ENCODE results near the gene DPEP3. TPM values are rescaled to one million over a fixed set of nuclear protein-coding genes. Genes with fewer than 3 reads are reported as not detected.

Gene DPEP3
- total and polyA plus RNA-seq, 10 of the 15 experiments (the other 5 are each of a cell fraction or from before 2014, with no cell fraction given): not detected

DNA sequence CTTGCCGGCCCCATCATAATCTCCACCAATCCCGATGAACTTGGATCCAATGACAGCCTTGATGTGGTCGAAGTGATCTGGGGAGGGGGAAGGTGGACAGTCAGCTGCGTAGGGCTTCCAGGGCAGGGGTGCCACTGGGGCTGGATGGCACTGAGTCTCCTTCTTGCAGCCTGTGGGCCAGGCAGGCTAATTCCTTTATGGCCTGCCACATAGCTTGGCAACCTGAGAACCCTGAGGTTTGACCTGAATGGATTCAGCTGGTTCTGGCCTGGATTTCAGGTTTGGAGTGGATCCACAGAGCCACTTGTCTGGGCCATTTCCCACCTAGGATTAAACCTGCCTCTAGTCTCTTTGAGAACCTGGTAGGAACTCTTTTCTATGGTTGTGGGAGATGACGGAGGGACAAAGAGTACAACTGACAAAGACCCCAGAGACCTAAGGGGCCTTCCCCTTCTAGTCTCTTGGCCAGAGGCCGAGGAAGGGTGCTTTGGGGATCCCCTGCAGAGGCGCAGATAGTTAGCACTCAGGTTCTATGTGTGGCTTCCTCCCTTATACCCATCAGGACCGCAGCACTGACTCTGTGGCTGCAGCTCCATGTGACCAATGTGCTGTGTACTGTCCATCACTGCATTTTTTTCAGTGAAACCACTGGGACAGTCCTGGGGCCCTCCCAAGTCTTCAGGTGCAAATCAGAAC, 9.2 kb upstream of the DPEP3 start (continued):
- no peak for TF ChIP-seq CHD2 (IDR thresholded peaks at IDR 0.05; ENCODE audit: borderline replicate concordance, low read depth, low read length)
- no peak for TF ChIP-seq SUPT20H (IDR thresholded peaks at IDR 0.05; ENCODE audit: borderline replicate concordance, control insufficient read depth, low read depth, low read length)
- no peak for TF ChIP-seq RB1 (IDR thresholded peaks at IDR 0.05; ENCODE audit: borderline replicate concordance)
- TF ChIP-seq BHLHE40 (IDR thresholded peaks at IDR 0.05; ENCODE audit: borderline replicate concordance in 1 of 2, low read depth in 2 of 2, low read length in 1 of 2): peak; percentile 33 to 73; a peak in 1 of 4 replicates
- TF ChIP-seq, protein P1, sequence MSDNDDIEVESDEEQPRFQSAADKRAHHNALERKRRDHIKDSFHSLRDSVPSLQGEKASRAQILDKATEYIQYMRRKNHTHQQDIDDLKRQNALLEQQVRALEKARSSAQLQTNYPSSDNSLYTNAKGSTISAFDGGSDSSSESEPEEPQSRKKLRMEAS (IDR thresholded peaks at IDR 0.05; ENCODE audit: low read depth, low read length): no peak; the same call in 1 of the 2 replicates
- peak; percentile 17; the same call in 1 of the 2 replicates for TF ChIP-seq CREB1 (IDR thresholded peaks at IDR 0.05; ENCODE audit: low read depth)
- TF ChIP-seq TCF3 (IDR thresholded peaks at IDR 0.05; ENCODE audit: borderline replicate concordance, insufficient read depth, low read depth, low read length): no peak

DNA sequence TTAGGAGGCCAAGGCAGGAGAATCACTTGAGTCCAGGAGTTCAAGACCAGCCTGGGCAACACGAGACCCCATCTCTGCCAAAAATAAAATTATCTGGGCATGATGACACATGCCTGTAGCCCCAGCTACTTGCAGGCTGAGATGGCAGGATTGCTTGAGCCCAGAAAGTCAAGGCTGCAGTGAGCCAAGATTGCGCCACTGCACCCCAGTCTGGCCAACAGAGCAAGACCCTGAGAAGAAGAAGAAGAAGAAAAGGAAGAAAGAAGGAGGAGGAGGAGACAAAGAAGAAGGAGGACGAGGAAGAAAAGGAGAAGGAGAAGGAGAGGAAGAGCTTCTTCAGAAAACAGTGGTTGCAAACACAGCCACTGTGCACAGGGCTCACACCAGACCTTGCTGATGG, 8.4 kb upstream of the DPEP3 start:
- ChIA-PET RAD21 (ENCODE audit: unreplicated experiment) (interaction anchor here (0.9 to 2.1 kb wide), 2 partner anchors 35 to 52 kb away, joined by 3 to 6 read pairs; partner anchors contain the start of genes DDX28 and DUS2), CTCF (interaction anchor here (0.8 to 1.3 kb wide), 5 partner anchors 34 to 240 kb away, joined by 3 to 5 read pairs (median 4); partner anchors contain the start of genes DDX28 and DUS2), POLR2A (interaction anchor here (1.4 to 1.5 kb wide), 2 partner anchors 23 to 86 kb away, joined by 5 to 6 read pairs; no protein-coding TSS in a partner anchor), SMC1A (ENCODE audit: uncharacterized antibody, unreplicated experiment) (interaction anchor here (1.1 kb wide), 1 partner anchor 48 kb away, joined by 3 read pairs; no protein-coding TSS in a partner anchor)
- 81% methylated on average over 3 of the region's 3 CpGs for WGBS (ENCODE audit: insufficient coverage, insufficient replicate concordance, low lambda C conversion rate, missing lambda C conversion rate)
- no peak for DNase-seq (ENCODE audit: low read depth, low spot score)
- ATAC-seq: no peak
- no peak overlapping the region for H3K4me3 ChIP-seq
- peaks cover 44% of the 10 kb centered on the region for H3K4me1 ChIP-seq (ENCODE audit: control insufficient read depth, insufficient read depth, low read length)
- H3K9ac ChIP-seq (ENCODE audit: control insufficient read depth, insufficient read depth, low read length): no peak overlapping the region
- no peaks in the 10 kb centered on the region for H4K20me1 ChIP-seq (ENCODE audit: control insufficient read depth, insufficient read depth)
- H2AFZ ChIP-seq (ENCODE audit: control insufficient read depth, low read depth, low read length): no peak overlapping the region
- no peaks in the 10 kb centered on the region for H3K36me3 ChIP-seq (ENCODE audit: control insufficient read depth in 2 of 2, insufficient read depth in 2 of 2, low read length in 1 of 2)
- H3K27me3 ChIP-seq (replicated peaks in 1 of 2; ENCODE audit: control insufficient read depth in 2 of 2, insufficient read depth in 2 of 2, low read length in 1 of 2): no peaks in the 10 kb centered on the region
- H3K27ac ChIP-seq (ENCODE audit: control insufficient read depth, insufficient read depth): no peak overlapping the region
- intact Hi-C loops (cut with micrococcal nuclease; ENCODE audit: unreplicated experiment): no loop called here
- no peaks in the 10 kb centered on the region for H3K79me2 ChIP-seq (ENCODE audit: control insufficient read depth, insufficient read depth, low read length)
- in situ Hi-C loops (cut with MboI): no loop called here
- no TSS peak for BruUV-seq (replicated peaks)
- no peak overlapping the region for H3K4me2 ChIP-seq (ENCODE audit: control insufficient read depth, insufficient read depth)
- FAIRE-seq: no peak
- H3K9me3 ChIP-seq (replicated peaks; ENCODE audit: control insufficient read depth, insufficient read depth, low read length): no peaks in the 10 kb centered on the region
- TF ChIP-seq HDGF (IDR thresholded peaks at IDR 0.05) (0 out of 2 replicates have a peak, but pooled peaks have one; percentile 19), MYC (IDR thresholded peaks at IDR 0.05; ENCODE audit: insufficient read depth, insufficient read length, insufficient replicate concordance, low read length, severe bottlenecking) (no peak), MXI1 (IDR thresholded peaks at IDR 0.05; ENCODE audit: low read depth, low read length) (no peak)

Measured in GM12878 (cell line).